Lung microvascular endothelial cell (primary cell): Measurements from ENCODE around the gene KAT7. TPM values are rescaled to one million over a fixed set of nuclear protein-coding genes. Genes with fewer than 3 reads are reported as not detected.

ENCODE experiments used
- DNase-seq, 2 donors: peaks; one replicate each; pipeline versions ENCODE4 v3.0.0 to v3.0.0-alpha.2; 2010; ENCODE audit warnings: low read depth in 2 of 2
- total RNA-seq: library from RNA; depleted of rRNA; stranded (reverse); fragments of >200 nt; gene quantifications from 2 replicates; pipeline ENCODE4 v1.2.1, GENCODE V29; 2014

The KAT7 gene
- total RNA-seq, 1 donor from 2014 or later, result 21.4 TPM

DNA sequence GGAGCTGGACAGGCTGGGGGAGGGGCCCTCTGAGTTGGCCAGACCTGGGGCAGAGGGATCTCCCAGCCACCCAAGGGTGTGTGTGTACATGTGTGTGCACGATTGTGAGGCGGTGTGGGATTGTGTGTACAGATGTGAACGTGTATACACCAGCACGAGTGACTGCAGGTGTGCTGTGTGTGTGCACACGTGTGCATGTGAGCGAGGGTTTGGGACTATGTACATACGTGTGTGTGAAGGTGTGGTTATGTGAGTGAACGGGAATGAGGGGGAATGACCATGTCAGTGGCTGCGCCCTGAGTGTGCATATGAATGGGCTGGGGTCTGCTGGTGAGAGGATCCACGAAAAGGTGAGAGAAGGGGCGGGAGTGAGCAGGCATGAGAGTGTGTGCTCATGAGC, 81.8 kb downstream of the KAT7 start:
- no peak for DNase-seq

DNA sequence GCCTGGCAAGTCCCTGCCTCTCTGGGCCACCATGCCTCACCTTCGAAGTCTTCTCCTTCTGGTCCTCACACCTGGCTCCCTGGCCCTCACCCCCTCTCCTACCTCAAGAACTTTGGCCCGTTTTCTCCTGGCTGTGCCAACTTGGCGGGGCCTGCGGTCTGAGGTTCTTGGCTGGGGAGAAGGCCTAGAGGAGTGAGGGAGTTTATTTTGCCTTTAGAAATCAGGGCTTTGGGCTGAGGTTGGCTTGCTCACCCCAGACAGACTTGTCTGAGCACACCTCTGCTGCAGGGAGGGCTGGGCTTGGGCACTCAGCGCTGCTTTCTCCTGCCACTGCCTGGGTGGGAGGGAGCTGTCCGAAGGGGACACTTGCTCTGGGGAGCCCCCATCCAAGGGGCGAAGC, 82.7 kb downstream of the KAT7 start:
- no peak for DNase-seq

DNA sequence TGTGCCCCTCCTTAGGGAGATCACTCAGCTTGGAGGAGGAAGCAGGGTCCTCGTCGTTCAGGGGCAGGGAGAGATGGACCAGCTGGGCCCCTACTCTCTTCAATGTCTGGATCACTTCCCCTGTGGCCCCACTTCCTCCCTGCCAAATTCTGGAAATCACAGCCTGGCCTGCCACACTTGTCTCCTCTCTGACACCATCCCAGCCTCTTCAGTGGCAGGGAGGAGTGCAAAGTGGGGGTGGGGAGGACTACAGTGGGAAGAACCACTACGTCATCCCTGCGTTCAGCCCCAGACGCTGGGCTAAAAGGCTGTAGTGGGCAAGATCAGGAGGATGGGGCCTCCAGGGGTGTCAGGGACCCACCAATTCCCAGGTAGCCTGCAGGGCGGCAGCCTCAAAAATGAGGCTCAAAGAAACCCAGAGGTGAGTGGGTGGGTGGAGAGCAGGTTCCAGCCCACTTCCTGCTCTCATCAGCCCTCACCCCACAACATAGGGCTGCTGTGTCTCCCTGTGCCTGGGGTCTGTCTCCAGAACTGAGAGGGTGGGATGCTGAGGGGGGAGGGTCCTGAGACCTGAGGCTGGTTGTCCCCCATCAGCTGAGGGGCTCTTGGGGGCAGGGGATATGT, 84.4 kb downstream of the KAT7 start:
- no peak for DNase-seq

DNA sequence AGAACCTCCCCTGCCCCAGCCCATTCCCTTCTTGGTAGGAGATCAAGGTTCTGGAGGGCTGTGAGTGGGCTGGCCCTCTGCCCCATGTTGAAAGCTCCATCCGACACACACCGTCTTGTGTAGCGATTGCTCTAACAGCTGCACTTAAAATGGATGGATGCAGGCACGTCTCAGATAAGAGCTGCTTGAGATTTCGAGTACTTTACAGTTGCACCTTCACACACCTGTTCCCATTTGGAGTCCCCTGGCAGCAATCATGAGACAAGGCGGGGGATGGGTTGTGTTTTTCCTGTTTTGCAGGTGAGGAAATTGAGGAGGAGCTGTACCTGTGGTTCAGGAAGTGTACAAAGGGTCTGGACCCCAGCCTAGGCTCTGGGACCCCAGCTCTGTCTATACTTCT, 85.0 kb downstream of the KAT7 start:
- DNase-seq, result no peak

DNA sequence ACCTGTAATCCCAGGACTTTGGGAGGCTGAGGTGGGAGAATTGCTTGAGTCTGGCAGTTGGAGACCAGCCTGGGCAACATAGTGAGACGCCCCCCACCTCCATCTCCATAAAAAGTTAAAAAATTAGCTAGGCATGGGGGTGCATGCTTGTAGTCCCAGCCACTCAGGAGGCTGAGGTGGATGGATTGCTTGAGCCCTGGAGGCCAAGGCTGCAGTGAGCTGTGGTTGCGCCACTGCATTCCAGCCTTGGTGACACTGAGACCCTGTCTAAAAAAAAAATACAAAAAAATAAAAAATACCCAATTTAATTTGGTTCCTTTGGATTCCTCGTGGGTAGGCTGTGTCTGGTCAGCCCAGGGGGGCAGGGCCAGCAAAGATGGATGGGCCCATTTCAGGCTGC, 85.4 kb downstream of the KAT7 start:
- no peak for DNase-seq

DNA sequence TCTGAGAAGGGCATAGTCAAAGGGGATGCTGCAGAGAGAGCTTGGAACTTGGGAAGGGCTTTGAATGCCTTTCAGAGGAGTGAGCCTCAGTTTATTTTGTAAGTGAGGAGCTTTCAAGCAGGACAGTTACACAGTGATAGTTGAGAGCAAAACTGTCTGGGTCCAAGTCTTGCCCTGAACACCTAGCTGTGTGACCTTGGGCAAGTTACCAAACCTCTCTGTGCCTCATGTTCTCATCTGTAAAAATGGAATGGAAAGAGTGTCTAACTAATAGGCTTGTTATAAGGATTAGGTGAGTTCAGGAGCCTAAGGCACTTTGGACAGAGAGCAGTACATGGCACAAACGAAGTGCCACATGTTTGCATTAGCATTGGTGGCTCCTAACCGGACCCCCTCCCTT, 86.4 kb downstream of the KAT7 start:
- DNase-seq, result no peak

DNA sequence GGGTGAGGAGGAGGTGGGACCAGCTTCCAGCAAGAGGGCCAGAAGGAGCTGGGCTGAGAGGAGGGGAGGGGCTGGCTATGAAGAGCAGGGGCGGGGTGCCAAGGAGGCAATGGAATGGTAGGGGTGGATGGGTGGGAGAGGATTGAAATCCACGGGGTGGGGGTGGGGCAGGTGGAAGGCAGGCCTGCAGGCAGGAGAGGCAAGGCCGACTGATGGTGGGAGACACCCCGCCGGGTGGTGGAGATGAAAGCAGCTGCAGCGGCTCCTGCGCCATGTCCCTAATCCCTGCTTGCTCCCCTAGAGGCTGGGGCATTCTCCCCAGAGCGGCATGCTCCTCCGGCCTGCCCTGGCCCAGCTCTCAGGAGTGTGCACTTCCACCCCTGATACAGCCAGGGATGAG, 87.2 kb downstream of the KAT7 start:
- DNase-seq, result no peak

DNA sequence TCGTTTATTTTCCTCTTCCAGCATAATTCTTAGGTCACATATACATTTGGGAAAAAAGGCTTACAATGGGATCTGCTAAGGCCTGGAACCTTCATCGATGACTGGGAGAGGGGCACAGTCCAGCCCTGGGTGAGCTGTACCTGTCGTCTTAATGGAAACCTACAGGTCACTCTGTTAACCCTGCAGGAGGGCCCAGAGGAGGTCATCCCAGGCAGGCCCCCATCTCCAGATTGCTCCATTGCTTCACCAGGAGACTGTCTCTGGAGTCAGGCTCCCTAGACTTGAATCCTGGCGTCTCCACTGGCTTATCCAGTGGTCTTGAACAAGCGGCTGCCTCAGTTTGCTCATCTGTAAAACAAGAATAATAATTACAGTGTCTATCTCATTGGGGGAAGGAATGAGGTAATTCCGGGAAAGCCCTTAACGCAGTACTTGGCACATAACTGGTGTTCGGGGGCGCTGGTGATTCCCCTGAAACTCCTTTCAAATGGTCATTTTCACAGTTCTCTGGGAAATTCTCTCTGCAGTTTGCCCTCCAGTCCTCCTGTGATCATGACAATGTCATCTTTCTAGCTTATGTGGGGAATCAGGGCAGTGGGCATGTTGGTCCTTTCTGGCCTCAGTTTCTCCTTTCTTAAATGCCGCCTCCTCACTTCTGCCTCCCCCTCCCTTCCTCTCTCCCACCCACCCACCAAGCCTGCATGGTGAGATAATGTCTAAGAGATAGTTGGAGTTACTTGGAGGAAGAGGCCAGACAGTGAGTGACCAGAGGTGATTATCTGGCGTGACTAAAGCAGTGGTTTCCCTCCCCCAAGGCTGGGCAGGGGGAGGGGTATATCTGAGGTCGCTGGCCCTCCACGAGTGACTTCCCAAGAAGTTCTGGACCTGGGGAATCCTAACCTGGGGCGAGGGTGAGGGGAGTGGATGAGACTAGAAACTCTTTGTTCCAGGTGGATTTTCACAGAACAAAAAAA, 90.7 kb downstream of the KAT7 start:
- no peak for DNase-seq

DNA sequence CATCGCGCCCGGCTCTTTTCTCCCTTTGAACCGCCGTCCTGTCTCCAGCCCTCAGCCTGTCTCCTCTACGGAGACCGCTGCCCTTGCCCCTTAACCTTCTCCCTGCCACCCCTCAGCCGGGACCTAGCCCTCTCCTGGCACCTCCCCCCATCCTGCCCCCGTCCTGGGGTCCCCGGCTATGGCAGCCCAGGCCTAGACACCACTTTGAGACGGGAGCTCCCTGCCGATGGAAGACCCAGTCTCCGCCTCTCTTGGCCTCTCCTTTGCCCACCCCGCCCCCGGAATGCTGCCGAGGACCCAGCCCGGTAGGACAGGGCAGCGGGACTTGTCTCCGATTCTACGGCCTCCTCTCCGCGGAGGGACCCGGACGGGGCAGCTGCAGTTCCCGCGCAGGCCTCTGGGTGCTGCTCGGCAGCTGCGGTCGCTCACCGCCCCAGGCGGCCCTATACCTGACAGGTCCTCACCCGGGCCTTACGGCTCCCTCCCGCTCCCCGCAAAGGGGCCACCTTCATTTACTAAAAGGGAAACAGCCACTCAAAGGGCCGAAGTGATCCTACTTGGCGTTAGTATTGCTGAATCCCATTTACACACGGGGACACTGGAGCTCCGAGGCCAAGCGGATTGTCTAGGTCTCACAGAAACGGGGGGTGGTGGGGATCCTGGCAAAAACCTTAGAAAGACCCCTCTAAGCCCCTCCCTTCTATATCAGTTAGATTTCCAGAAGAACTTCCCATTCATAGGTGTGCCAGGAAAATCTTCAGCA, 92.0 kb downstream of the KAT7 start:
- peak; percentile 60 to 74 for DNase-seq

DNA sequence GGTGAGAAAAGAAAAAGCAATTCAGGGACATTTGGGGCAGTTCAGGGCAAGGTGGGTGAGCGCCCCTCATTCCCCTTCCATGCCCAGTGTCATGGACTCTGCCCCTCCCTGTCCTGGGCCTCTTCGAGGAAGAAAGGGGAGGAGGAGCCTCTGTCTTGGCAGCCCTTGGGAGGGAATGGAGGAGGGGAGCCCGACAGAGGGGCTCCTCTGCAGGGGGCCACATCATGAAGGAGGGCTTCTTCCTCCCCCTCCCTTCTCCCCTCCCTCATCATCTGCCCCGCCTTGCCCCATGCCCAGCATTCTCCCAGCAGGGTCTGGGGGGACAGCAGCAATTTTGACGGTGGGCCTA, 92.5 kb downstream of the KAT7 start:
- no peak for DNase-seq

DNA sequence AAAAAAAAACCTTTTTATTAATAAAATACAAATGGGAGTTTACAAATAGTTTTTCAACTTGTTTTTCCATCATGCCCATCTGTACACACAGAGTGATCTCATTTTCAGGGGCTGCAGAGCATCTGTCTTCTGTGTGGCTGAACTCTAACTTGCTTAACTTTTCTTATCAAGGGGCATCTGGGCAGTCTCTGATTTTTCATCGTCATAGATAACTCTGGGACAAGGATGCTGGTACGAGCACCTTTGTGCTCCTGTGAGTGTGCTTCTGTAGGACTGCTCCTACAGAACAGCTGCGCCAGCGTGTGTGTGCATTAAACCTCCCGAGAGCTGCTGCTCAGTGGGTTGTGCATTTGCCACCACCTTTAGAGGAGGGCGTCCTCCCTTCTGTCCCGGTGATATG, 94.0 kb downstream of the KAT7 start:
- no peak for DNase-seq

Other genes with a start within 250 kb of the KAT7 start
- 1.1 and 3.0 TPM in 2 replicates for gene NXPH3, start 212.8 kb upstream of the KAT7 start, total RNA-seq
- gene SPOP, start 110.6 kb upstream of the KAT7 start, total RNA-seq, result 83.9 and 139 TPM in 2 replicates
- 47.7 and 60.7 TPM in 2 replicates for gene SLC35B1, start 80.7 kb upstream of the KAT7 start, total RNA-seq
- gene FAM117A, start 24.6 kb upstream of the KAT7 start, total RNA-seq, result 2.8 and 6.7 TPM in 2 replicates
- not detected in 2 replicates for gene TAC4, start 59.4 kb downstream of the KAT7 start, total RNA-seq
- not detected in 2 replicates for gene DLX4, start 180.5 kb downstream of the KAT7 start, total RNA-seq
- not detected in 2 replicates for gene DLX3, start 206.5 kb downstream of the KAT7 start, total RNA-seq